Measurements from ENCODE around the gene DND1.

- TF ChIP-seq EZH2phosphoT487 (IDR thresholded peaks at IDR 0.05; ENCODE audit: low read depth) = no peak
- no peak for TF ChIP-seq CTCF (IDR thresholded peaks at IDR 0.05; ENCODE audit: low read depth, low read length)
Measured at GRCh38 chr5:140664030-140664358, 9.4 kb downstream of the DND1 start.
